Astrocyte (in vitro differentiated cells and primary cell): Measurements from ENCODE around the gene EMC8. TPM values are rescaled to one million over a fixed set of nuclear protein-coding genes. Genes with fewer than 3 reads are reported as not detected.
A peak's percentile ranks its signal among the peaks of the same experiment; 100 is the strongest.

ENCODE experiments used
- DNase-seq: peaks from one replicate; pipeline ENCODE4 v3.0.0-alpha.2; 2010; ENCODE audit warnings: low read depth
- FAIRE-seq: peaks from 2 replicates; lab custom pipeline; 2011; peaks lifted over from hg19 to GRCh38; lab: Jason Lieb, UNC
- H2AFZ ChIP-seq: 2 replicates; pipeline ENCODE4 v1.6.0; 2012; ENCODE audit warnings: low read depth, low read length, inconsistent platforms
- H3K27ac ChIP-seq: 2 replicates; pipeline ENCODE4 v1.5.1; 2011; ENCODE audit warnings: low read depth, low read length, inconsistent platforms
- H3K27me3 ChIP-seq: 2 replicates; pipeline ENCODE4 v1.6.0; 2011; ENCODE audit warnings: low read length, inconsistent platforms; ENCODE audit not compliant: insufficient read depth
- H3K36me3 ChIP-seq: 2 replicates; pipeline ENCODE4 v1.5.1; 2011; ENCODE audit warnings: low read length, inconsistent platforms; ENCODE audit not compliant: insufficient read depth
- H3K4me1 ChIP-seq: 2 replicates; pipeline ENCODE4 v1.5.1; 2011; ENCODE audit warnings: low read length, inconsistent platforms; ENCODE audit not compliant: insufficient read depth
- H3K4me2 ChIP-seq: 2 replicates; pipeline ENCODE4 v1.6.0; 2012; ENCODE audit warnings: low read length, inconsistent platforms
- H3K4me3 ChIP-seq: 2 replicates; pipeline ENCODE4 v1.5.1; 2011; ENCODE audit warnings: low read depth, mild to moderate bottlenecking, low read length, inconsistent platforms; ENCODE audit not compliant: insufficient read depth
- H3K79me2 ChIP-seq: 2 replicates; pipeline ENCODE4 v1.6.0; 2012; ENCODE audit warnings: mild to moderate bottlenecking, low read length, inconsistent platforms; ENCODE audit not compliant: insufficient read depth
- H3K9ac ChIP-seq: 2 replicates; pipeline ENCODE4 v1.6.0; 2012; ENCODE audit warnings: mild to moderate bottlenecking, low read length, inconsistent platforms
- H3K9me3 ChIP-seq: 2 replicates; pipeline ENCODE4 v1.5.1; 2012; ENCODE audit warnings: low read depth, mild to moderate bottlenecking, low read length, inconsistent platforms; ENCODE audit not compliant: insufficient read depth
- H4K20me1 ChIP-seq: 2 replicates; pipeline ENCODE4 v1.6.0; 2012; ENCODE audit warnings: low read length, inconsistent platforms; ENCODE audit not compliant: insufficient read depth
- H3K27ac Mint-ChIP-seq: one replicate; pipeline ENCODE4 v1.8.0; 2021; ENCODE audit warnings: mild to moderate bottlenecking, mixed read lengths; ENCODE audit not compliant: unreplicated experiment
- H3K27me3 Mint-ChIP-seq: one replicate; pipeline ENCODE4 v1.8.0; 2021; ENCODE audit warnings: low read depth, mixed read lengths; ENCODE audit not compliant: unreplicated experiment
- H3K36me3 Mint-ChIP-seq: one replicate; pipeline ENCODE4 v1.8.0; 2021; ENCODE audit warnings: low read depth, mixed read lengths; ENCODE audit not compliant: unreplicated experiment
- H3K4me1 Mint-ChIP-seq: one replicate; pipeline ENCODE4 v1.8.0; 2021; ENCODE audit warnings: low read depth, mixed read lengths; ENCODE audit not compliant: unreplicated experiment
- H3K4me3 Mint-ChIP-seq: one replicate; pipeline ENCODE4 v1.8.0; 2021; ENCODE audit warnings: mild to moderate bottlenecking, moderate library complexity, mixed read lengths; ENCODE audit not compliant: unreplicated experiment
- H3K9me3 Mint-ChIP-seq: one replicate; pipeline ENCODE4 v1.8.0; 2021; ENCODE audit warnings: mild to moderate bottlenecking, mixed read lengths; ENCODE audit not compliant: unreplicated experiment
- EZH2 ChIP-seq: IDR thresholded peaks from 2 replicates; pipeline ENCODE4 v1.6.1; 2012; ENCODE audit warnings: mild to moderate bottlenecking, low read length, inconsistent platforms; ENCODE audit not compliant: insufficient read depth
- total RNA-seq: library from RNA; stranded (reverse); gene quantifications from 2 replicates; pipeline ENCODE4 v1.2.1, GENCODE V29; 2021
- TF ChIP-seq, protein P1 (sequence below): IDR thresholded peaks from 2 replicates; pipeline ENCODE4 v1.5.1; 2011; ENCODE audit warnings: low read depth, mild to moderate bottlenecking, inconsistent platforms, low read length, moderate library complexity; ENCODE audit not compliant: insufficient read depth

Gene EMC8
- total RNA-seq, 1 donor from 2014 or later = 42.7 TPM

DNA sequence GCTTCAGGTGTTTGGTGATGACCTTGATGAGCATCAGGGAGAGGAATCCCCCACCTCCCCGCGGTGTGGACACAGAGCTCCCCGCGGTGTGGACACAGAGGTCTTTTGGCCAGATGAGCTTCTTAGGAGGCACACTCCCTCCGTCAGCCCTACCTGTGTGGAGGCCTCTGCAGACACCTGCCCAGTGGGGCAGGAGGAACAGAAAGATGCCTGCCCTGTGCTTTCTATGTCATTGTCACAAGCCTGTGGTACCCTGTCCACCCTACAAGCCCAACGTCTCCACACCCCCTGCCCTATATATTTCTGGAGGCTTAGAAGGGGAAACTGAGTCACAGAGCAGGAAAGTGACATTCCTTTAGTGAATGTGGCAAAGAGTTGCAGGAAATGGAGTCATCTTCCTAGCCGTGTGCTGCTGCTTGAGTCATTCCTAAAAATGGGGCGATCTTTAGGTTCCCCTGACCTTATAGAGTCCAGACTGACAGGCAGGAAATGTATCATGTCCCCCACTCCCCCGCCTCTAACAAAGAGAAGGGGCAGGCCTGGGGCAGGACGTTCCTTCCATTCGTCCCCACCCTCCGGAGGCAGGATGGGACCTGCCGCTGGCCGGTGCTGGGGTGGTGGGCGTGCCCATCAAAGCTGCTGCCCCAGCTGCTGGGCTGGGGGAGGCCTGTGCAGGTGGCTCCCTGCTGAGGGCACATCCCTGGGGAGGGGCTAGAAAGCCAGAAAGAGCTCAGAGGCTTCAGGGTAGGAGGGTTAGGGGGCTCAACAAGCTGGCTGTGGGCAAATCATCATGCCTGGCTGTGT is 47.4 kb downstream of the EMC8 start:
- no peaks in the 10 kb centered on the region for H3K9me3 Mint-ChIP-seq
- Histone ChIP-seq H3K36me3 (no peaks in the 10 kb centered on the region), H3K79me2 (peaks cover 5% of the 10 kb centered on the region), H3K27me3 (no peaks in the 10 kb centered on the region), H3K4me2 (peak overlapping the region; percentile 93), H3K4me3 (no peak overlapping the region), H3K27ac (no peak overlapping the region), H3K9ac (no peak overlapping the region), H4K20me1 (peaks cover 7% of the 10 kb centered on the region), H3K4me1 (peaks cover 40% of the 10 kb centered on the region), H2AFZ (no peak overlapping the region), H3K9me3 (no peaks in the 10 kb centered on the region)
- H3K36me3 Mint-ChIP-seq = no peaks in the 10 kb centered on the region
- DNase-seq = no peak
- no peak overlapping the region for H3K27ac Mint-ChIP-seq
- H3K4me1 Mint-ChIP-seq = peaks cover 17% of the 10 kb centered on the region
- no peak for FAIRE-seq
- H3K4me3 Mint-ChIP-seq = no peak overlapping the region
- H3K27me3 Mint-ChIP-seq = peaks cover 11% of the 10 kb centered on the region
- TF ChIP-seq EZH2 = no peak
- TF ChIP-seq, protein P1, sequence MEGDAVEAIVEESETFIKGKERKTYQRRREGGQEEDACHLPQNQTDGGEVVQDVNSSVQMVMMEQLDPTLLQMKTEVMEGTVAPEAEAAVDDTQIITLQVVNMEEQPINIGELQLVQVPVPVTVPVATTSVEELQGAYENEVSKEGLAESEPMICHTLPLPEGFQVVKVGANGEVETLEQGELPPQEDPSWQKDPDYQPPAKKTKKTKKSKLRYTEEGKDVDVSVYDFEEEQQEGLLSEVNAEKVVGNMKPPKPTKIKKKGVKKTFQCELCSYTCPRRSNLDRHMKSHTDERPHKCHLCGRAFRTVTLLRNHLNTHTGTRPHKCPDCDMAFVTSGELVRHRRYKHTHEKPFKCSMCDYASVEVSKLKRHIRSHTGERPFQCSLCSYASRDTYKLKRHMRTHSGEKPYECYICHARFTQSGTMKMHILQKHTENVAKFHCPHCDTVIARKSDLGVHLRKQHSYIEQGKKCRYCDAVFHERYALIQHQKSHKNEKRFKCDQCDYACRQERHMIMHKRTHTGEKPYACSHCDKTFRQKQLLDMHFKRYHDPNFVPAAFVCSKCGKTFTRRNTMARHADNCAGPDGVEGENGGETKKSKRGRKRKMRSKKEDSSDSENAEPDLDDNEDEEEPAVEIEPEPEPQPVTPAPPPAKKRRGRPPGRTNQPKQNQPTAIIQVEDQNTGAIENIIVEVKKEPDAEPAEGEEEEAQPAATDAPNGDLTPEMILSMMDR = no peak

DNA sequence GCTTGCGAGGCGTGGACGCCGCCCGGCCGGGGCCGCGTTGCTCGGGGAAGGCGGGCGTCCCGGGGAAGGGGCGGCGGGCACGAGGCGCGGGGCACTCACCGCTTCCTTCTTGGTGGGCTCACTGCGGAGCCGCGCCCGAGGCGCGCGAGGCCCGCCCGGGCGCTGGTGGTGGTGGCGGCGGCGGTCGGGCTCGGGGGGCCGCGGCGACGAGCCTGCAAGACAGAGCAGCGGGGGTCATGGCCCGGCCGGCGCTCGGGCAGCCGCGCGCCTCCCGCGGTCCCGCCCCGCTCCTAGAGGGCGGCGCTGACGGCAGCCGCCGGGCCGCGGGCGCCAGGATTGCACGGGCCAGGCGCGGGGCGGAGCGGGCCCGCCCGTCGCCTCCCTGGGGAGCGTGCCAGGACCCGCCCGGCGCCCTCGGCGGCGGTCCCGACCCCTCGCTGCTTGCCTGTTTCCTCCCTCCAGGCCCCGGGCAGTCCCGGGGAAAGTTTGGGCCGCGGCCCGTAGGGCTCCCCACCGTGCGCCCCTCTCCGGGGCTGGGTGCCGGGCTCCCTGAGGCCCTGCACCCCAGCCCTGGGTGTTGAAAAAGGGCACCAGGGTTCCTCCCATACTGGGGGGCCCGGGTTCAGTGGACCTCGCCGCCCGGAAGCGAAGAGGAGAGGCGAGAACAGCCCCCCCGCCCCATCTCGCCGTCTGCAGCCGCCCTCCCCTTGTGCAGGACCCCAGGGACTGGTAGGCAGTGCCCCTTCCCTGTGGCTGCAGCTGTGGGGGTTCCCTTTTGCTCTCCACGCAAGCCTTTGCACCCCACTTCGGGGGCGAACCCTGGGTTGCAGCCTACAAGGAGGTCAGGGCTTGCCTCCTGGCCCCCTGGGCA is 48.3 kb downstream of the EMC8 start, which contains the start of gene C16orf74:
TSS of gene C16orf74 (minus strand) at position 270 of the 871 bp plus-strand sequence. CDS start 15,879 bp downstream, outside the sequence.
- Histone ChIP-seq H4K20me1 (peaks cover 7% of the 10 kb centered on the region), H2AFZ (peak within 1 kb of the TSS; percentile 63), H3K4me3 (peak within 1 kb of the TSS; percentile 57), H3K79me2 (peaks cover 5% of the 10 kb centered on the region), H3K27ac (no peak within 1 kb of the TSS), H3K27me3 (no peaks in the 10 kb centered on the region), H3K9ac (peak within 1 kb of the TSS; percentile 54), H3K36me3 (no peaks in the 10 kb centered on the region), H3K4me2 (peak within 1 kb of the TSS; percentile 93), H3K4me1 (peaks cover 44% of the 10 kb centered on the region), H3K9me3 (no peaks in the 10 kb centered on the region)
- no peak for TF ChIP-seq EZH2
- TF ChIP-seq, protein P1 = no peak
- DNase-seq (no peak), FAIRE-seq (no peak)
- Mint-ChIP-seq H3K36me3 (no peaks in the 10 kb centered on the region), H3K9me3 (no peaks in the 10 kb centered on the region), H3K27ac (peak within 1 kb of the TSS; percentile 78), H3K4me3 (peak within 1 kb of the TSS; percentile 87), H3K27me3 (peaks cover 11% of the 10 kb centered on the region), H3K4me1 (peaks cover 16% of the 10 kb centered on the region)
